Activated CD8-positive, alpha-beta memory T cell treated with anti-CD3 and anti-CD28 coated beads, Interleukin-2, amount 50 U/mL, for 1 hour (primary cell): ENCODE data around the gene PVR.
"Not testable (repeated sequence)": the region's sequence is repeated elsewhere in the genome, so short reads cannot be mapped to it uniquely, and the experiment has no call there.

Source experiments
- DNase-seq: peaks from one replicate; pipeline ENCODE4 v3.0.0-alpha.2; 2020; ENCODE audit errors: extremely low read depth

The PVR gene, protein sequence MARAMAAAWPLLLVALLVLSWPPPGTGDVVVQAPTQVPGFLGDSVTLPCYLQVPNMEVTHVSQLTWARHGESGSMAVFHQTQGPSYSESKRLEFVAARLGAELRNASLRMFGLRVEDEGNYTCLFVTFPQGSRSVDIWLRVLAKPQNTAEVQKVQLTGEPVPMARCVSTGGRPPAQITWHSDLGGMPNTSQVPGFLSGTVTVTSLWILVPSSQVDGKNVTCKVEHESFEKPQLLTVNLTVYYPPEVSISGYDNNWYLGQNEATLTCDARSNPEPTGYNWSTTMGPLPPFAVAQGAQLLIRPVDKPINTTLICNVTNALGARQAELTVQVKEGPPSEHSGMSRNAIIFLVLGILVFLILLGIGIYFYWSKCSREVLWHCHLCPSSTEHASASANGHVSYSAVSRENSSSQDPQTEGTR

DNA sequence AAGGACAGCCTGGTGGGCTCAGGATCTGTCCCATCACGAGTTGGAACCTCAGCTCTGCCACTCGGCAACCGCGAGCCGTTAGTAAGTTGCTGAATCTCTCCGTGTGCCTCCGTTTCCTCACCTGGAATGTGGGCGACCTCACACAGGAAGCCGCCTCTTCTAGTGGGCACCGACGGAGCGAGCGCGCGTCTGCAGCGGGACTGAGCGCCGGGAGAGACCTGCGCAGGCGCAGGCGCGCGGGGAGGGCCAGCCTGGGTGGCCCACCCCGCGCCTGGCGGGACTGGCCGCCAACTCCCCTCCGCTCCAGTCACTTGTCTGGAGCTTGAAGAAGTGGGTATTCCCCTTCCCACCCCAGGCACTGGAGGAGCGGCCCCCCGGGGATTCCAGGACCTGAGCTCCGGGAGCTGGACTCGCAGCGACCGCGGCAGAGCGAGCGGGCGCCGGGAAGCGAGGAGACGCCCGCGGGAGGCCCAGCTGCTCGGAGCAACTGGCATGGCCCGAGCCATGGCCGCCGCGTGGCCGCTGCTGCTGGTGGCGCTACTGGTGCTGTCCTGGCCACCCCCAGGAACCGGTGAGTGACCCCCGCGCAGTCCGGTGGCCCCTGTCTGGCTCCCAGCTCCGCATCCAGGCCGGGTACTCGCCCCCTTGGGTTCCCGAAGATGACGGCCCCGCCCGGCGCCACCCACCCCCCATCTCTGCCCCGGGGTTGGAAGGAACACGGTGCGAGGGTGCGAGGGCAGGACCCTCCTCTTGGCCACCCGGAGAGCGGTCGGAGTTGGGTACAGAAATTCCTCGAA is at the start of gene PVR:
Gene PVR, plus strand, starts transcription at position 306 of the 797 bp plus-strand sequence. Its CDS starts 187 bp downstream, at position 493.
- no peak for DNase-seq

DNA sequence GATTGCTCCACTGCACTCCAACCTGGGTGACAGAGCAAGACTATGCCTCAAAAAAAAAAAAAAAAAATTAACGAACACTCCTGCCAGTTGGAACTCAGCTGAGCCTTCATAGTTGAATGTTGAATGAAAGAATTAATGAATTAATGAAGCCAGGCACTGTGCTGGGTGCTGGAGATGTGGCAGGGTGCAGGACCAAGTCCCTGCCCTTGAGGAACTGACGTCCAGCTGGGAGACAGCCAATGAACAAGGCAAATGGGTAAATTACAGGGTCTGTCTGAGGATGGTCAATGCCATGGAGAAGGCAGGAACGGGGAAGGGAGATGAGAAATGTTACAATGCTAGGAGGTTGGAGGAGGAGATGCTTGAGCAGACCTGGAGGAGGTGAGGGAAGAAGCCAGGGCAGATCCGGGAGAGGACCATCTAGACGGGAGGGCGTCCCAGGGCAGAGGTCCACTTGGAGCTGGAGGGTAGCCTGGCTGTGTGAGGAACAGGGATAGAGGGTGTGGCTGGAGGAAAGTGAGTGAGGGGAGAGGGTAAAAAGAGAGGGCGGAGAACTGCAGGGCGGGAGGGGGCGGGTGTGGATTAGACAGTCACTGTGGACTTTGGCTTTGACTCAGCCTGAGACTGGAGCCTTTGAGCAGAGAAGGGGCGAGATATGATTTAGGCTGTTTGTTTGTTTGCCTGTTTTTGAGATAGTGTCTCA is 47.1 kb upstream of the PVR start:
- no peak for DNase-seq

DNA sequence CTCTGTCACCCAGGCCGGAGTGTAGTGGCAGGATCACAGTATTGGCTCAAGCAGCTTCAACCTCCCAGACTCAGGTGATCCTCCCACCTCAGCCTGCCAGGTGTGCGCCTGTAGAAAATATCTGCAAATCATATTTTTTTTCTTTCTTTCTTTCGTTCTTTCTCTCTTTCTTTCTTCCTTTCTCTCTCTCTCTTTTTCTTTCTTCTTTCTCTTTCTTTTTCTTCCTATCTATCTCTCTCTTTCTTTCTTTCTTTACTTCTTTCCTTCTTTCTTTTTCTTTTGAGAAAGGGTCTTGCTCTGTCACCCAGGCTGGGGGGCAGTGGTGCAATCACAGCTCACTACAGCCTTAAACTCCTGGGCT is 46.6 kb upstream of the PVR start:
- DNase-seq, result no peak

DNA sequence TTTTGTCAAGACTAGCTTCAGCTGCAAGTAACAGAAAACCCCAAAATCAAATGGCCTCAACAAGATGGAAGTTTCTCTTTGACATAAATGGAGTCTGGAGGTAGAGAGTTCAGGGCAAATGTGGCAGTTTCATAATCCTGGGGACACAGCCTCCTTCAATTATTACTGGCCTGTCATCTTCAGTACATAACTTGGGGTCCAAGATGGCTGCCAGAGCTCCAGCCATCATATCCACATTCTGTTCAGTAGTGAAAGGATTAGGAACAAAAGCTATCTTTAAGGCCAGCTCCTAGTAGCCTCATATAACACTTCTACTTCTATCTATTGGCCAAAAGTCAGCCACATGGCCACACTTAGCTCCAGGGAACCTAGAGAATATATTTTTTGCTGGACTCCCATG is 45.4 kb upstream of the PVR start:
- DNase-seq, result no peak

DNA sequence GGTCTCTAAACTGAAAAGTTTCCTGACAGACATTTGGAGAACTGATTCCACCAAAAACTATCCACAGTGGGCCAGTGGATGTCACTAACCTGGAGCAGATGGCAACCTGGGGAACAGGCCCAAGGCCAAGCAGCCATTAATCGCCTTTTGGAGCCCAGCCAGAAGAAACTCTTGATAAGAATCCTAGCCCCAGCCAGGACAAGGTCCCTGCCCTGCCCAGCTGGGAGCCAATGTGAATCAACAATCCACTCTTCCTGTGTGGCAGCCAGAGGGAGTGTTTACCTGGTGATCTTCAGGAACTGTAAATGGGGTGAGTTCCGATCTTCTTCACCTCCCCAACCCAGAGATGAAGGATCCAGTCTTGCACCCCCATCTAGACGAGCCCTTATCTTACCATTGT is 44.8 kb upstream of the PVR start:
- no peak for DNase-seq

DNA sequence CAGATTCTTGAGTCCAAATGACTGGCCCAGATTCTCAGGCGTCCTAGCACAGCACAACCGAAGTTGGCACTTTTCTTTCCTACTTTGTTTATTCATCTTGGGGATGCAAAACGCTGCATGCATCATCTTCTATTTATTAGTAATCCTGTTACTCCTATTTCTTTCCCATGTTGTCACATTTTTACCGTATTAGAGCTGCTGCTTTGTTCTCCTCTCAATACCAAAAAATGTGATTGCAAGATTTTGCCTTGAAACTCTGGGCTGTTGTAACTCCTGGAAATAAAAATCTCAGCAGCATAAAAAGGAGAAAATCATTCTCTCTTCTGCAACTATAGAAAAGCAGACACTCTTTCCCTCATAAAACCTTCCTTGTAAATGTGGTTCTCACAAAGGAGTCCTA is 43.2 kb upstream of the PVR start:
- no peak for DNase-seq

DNA sequence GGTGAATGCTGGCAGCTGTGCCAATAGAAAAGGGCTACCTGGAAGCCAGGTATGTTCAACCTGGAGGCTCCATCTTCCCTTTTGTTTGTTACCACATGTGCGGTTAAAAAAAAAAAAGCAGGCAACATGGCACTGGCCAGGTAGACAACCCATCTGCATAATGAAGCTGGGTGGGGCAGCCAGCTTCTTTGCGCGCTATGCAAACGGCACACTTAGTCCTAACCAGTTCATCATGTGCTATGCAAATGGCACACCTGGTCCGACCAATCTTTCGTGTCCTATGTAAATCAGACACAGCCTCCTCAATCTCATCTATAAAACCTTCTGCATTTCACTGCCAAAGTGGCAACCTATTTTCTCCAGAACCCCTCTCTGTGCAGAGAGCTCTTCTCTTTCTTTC is 41.6 kb upstream of the PVR start:
- no peak for DNase-seq

DNA sequence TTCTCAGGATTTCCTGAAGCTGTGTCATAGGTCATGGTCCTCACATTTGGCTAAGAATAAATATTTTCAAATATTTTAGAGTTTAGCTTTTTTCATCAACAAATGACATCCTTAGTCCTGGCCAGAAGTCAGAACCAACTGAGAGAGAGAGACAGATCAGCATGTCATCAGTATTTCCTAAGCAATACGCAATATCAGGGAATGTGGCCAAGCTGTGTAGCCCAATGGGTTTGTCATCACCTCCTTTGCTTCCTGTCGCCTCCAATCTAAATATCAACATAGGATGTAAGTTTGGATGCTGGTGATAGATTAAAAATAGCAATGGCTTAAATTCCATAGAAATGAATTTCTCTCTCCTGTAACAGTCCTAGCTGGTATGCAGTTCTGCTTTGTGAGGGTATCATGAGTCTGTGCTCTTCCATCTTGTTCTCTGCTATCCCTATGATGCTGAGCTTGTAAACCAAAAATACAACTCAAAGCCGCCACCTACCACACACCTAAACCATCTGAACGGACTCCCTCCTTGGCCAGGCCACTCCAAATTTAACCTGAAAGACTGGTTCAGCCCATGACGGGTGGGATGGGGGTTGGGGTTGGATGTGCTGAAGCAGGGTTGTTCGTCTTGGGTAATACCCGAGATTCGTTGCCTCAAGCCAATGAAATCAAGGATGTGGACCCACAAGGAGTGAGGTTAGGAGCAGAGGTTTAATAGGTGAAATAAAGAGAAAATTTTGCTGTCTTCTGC is 40.3 kb upstream of the PVR start:
- DNase-seq, result no peak

DNA sequence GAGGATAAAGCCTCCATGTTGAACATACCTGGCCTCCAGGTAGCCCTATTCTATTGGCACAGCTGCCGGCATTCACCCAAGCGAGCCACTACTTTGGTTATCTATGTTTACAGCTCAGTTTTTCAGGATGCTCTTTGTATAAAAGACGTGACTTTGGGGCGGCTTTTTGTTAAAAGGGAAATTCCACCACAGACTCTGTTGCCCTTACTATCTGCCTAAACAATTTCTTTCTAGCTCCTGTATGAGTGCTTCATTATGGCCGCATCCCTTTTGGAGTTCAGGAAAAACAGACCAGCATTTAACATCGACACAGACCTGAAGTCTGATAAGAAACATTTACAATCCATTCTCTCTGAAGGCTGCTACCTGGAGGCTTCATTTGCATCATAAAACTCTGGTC is 39.5 kb upstream of the PVR start:
- DNase-seq, result no peak

DNA sequence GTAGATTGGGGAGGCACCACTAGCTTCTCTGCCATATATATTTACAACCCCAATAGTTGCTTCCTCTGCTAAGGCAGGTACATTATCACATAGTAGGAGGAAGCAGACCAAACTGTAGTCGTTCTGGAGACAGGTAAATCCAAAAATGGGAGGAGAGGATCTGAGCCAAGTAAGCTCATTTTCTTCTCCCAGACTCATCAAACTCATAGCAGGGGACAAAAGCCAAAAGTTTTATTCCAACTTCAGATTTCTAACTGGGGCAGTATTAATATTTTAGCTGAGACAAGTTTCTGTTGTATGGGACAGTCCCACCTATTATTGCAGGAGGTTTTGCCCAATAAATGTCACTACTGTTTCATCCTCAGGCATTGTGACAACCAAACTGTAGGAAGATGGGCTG is 38.2 kb upstream of the PVR start:
- no peak for DNase-seq

DNA sequence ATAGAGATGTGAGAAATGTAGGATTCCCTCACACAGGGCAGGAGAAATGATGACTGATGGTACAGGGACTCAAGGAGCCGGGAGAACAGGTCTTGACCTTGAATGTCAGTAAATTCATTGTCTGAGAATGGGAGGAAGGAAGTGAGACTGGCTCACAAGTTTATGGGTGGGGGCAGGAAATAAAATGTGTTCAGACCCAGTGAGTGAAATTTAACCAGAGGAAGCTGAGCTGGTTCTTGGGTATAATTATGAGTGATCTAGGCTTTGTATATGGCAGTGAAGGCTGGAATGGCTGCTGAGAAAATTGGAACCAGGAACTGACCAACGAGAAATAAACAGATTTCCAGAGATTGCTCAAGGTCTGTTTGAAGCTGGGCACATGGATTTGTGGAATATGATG is 36.7 kb upstream of the PVR start:
- DNase-seq, result no peak

DNA sequence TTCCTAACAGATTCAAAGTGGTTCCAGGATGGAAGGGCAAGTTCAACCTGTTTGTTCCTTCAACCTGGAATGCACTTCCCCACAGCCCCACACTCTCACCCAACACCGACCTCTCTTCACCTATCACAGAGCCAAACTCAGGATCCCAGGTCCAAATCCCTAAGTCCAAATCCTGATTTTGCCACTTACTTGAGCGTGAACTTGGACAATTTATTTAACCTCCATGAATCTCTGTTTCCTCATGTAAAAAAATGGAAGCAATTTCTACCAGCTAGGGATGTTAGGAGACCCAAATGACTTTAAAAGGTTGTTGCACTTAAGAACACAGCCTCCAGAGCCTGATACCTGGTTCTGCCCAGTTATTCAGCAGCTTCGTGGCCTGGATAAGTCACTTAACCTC is 35.8 kb upstream of the PVR start:
- DNase-seq, result no peak

DNA sequence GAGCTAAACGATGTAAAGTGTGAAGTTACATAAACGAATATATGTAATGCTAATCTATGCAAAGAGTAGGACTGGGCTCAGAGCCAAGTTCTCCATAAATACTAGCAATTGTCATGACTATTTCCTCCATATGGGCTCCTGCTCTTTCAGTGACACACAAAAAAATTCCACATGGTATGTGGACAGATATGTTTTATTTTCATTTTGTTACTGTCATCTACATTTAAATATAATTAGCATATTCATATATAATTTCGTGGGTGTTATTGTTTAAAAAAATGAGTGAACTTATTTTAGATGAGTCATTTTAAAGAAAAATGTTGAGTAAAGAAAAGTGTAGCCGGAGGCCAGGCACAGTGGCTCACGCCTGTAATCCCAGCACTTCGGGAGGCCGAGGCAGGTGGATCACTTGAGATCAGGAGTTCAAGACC is 35.3 kb upstream of the PVR start:
- no peak for DNase-seq

DNA sequence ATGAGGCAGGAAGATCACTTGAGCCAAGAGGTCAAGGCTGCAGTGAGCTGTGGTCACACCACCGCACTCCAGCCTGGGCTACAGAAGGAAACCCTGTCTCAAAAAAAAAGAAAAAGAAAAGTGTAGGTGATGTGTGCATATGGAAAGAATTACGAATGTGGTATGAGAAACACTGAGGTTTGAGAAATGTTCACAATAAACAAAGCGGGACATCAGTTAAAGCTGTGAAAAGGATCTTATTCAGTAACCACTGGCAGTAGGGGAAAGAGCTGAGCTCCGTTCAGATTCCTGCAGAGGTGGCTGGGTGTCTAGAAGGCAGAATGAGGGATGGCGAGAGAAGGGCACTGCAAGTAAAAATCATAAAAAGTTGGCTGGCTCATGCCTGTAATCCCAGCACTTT is 34.5 kb upstream of the PVR start:
- no peak for DNase-seq

DNA sequence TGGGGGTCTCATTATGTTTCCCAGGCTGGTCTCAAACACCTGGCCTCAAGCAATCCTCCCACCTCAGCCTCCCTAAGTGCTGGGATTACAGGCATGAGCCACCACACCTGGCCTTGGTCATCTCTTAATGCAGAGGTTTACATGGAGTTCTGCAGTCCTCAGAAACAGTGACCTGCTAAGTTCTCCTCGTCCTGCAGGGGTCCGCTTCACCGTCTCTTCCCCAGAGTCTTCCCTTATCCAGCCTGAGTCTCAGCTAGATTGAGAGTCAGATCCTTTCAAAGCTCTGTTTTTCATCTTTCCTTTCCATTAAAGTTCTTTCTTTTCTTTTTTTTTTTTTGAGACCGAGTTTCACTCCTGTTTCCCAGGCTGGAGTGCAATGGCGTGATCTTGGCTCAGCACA is 33.2 kb upstream of the PVR start:
- not testable (repeated sequence) for DNase-seq

DNA sequence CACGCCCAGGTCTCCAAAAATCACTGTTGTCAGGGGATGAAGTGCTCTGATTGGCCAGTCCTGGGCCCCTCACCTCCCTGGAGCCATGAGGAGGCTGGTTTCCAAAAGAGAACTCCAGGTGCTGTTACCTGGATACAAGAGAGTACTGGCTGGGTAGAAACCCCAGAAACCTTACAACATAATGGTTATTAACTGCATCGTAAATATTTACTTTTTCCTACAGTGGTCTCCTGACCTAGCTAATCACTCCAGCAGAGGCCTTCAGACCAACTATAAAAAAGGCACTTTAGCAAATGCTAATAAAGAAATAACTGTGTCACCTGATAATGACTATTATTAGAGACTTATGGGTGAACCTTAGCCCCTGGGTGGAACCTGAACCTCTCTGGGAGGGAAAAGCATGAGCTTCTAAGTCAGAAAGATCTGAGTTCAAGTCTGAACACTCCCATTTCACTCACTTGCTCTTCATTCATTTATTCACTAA is 31.9 kb upstream of the PVR start:
- no peak for DNase-seq

DNA sequence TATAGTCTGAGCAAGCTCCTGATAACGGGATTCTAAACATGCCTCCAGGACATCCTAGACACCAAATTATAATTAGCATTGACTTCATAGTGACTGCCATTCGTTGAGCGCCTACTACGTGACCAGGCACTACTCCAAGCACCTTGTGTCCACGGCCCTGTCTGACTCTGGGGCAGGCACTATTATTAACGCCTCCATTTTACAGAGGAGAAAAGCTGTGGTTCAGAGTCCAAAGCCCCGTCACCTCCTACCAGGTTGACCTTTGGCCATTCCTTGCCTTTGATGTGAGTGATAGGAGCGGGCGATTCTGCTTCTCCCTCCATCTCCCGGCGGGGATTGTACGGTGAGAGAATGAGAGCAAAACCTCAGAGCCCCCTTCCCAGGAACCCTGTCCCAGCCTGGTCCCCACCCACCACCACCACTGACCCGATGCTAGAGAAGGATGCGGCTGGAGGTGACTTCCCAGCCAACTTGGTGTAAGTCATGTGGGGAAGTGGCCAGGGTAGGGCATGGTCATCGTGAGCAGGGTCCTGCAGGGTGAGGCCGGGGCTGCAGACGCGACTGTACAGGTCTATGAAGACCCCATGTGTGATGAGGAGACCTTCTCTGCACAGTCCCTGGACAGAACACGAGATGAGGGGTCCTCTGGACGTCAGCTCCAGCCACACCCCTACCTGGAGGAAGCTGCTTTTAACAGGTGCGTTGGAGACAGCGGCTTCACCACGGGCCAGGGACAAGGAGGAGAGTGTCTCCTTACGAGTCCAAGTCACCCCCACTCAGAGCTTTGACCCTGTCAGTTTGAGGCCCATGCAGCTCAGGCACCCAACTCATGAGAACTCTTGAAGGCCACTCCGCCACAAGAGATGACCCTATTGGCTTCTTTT is 30.2 kb upstream of the PVR start, which contains the start of gene IGSF23:
Gene IGSF23, plus strand, starts transcription at position 269 of the 884 bp plus-strand sequence. Its CDS starts 83 bp downstream, at position 352.
- DNase-seq, result no peak

DNA sequence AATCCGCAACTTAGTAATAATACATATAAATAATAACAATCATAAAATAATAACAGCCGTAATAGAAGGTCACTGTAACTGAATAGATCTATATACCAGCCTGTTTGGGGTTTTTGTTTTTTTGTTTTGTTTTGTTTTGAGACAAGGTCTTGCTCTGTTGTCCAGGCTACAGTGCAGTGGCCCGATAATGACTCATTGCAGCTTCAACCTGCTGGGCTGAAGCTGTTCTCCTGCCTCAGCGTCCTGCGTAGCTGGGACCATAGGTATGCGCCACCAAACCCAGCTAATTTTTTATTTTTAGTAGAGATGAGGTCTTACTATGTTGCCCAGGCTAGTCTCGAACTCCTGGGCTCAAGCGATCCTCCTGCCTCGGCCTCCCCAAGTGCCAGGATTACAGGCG is 29.4 kb upstream of the PVR start:
- DNase-seq, result no peak

DNA sequence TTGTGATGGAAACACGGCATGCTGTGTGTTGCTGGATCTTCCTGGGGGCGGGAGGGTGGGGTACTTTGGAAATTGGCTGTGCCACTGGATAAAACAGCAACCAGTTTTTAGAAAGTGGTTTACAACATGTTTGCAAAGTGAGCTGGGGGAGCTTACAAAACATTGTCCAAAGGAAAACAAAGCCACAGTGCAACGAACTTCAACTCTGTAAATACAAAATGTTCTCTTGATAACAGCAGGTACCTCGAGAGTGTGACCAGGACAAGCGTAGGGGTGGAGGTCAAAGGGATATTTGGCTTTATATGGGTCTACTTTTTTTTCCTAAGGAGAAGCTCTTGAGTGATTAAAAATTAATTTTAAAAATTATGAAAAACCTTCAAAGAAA is 27.9 kb upstream of the PVR start:
- DNase-seq, result no peak

DNA sequence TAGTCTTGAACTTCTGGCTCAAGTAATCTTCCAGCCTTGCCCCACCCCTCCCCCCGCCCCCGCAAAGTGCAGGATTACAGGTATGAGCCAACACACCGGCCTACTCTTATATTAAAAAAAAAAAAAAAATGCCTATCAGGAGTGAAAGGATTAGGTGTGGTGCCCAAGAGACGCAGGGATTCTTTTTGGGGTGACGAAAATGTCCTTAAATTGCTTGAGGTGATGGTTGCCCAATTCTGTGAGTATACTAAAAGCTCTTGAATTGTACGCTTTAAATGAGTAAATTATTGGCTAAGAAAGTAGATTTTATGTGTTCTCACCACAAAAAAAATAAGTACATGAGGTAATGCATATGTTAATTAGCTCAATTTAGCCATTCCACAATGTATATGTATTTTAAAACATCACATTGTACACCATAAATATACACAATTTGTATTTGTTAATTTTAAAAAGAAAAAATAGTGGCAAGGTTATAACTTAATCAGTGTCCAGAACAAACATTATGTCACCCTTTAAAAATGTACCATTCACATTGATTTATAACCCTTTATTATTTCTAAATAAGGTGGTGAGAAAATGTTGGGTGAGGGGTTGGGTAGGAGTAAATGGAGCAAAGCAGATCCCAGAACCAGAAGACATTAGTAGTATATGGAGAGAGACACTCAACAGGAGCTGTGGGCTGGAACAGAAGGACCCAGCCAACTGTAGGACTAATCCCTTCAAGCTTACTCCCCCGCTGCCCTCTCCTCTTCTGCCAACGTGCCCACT is 26.4 kb upstream of the PVR start:
- no peak for DNase-seq
